Neural cell (in vitro differentiated cells): ENCODE results near the gene TTC21A.

Experiments
- CTCF ChIP-seq: fragments of 450-650 bp; IDR thresholded peaks from 2 replicates; pipeline ENCODE4 v1.5.1; 2014; ENCODE audit warnings: antibody characterized with exemption, mild to moderate bottlenecking, moderate library complexity; ENCODE audit not compliant: poor library complexity, severe bottlenecking
- RAD21 ChIP-seq: fragments of 450-650 bp; conservative IDR thresholded peaks from 2 replicates; pipeline ENCODE4 v1.6.1; 2014; ENCODE audit warnings: antibody characterized with exemption, mild to moderate bottlenecking, moderate library complexity

- no peak for TF ChIP-seq RAD21
- TF ChIP-seq CTCF = no peak
Measured at GRCh38 chr3:39144748-39145380, 37.4 kb downstream of the TTC21A start.
